GM12878 (cell line): ENCODE measurements around the gene GDF15. TPM values are rescaled to one million over a fixed set of nuclear protein-coding genes. Genes with fewer than 3 reads are reported as not detected.

ENCODE experiments used
- BACH1 ChIP-seq: fragments of 450-650 bp; IDR thresholded peaks from 2 replicates; pipeline ENCODE4 v1.6.1; 2017; ENCODE audit warnings: mild to moderate bottlenecking, borderline replicate concordance
- BCL11A ChIP-seq: IDR thresholded peaks from 2 replicates; pipeline ENCODE4 v1.6.1; 2011; ENCODE audit warnings: low read depth, low read length
- FOXM1 ChIP-seq: IDR thresholded peaks from 2 replicates; pipeline ENCODE4 v1.6.1; 2012; ENCODE audit warnings: low read depth, mild to moderate bottlenecking, inconsistent platforms, low read length, moderate library complexity
- GABPA ChIP-seq: IDR thresholded peaks from 2 replicates; pipeline ENCODE4 v1.6.1; 2014; ENCODE audit warnings: antibody characterized with exemption, low read depth, mild to moderate bottlenecking, inconsistent platforms
- NR2C2 ChIP-seq: IDR thresholded peaks from 2 replicates; pipeline ENCODE4 v1.6.1; 2011; ENCODE audit warnings: borderline replicate concordance, low read depth; ENCODE audit not compliant: control insufficient read depth, insufficient read length
- NR2F1 ChIP-seq: fragments of 450-650 bp; conservative IDR thresholded peaks from 2 replicates; pipeline ENCODE4 v1.6.1; 2017; ENCODE audit warnings: mild to moderate bottlenecking
- POLR2AphosphoS5 ChIP-seq: IDR thresholded peaks from 2 replicates; pipeline ENCODE4 v1.6.1; 2011; ENCODE audit warnings: mild to moderate bottlenecking, low read length, inconsistent platforms
- SIN3A ChIP-seq: IDR thresholded peaks from 2 replicates; pipeline ENCODE4 v1.6.1; 2012; ENCODE audit warnings: low read depth, low read length, improper control_type of control experiment
- TARDBP ChIP-seq: IDR thresholded peaks from 2 replicates; pipeline ENCODE4 v1.6.1; 2016; ENCODE audit warnings: borderline replicate concordance
- ZNF217 ChIP-seq: fragments of 450-650 bp; IDR thresholded peaks from 2 replicates; pipeline ENCODE4 v1.6.1; 2017; ENCODE audit warnings: antibody characterized with exemption, mild to moderate bottlenecking
- polyA plus RNA-seq, 11 experiments: library from polyadenylated mRNA; depleted of rRNA in 4 of 11; unstranded in 6 of 11; stranded (reverse) in 5 of 11; fragments of >200 nt; fragmentation: Nextera tagmentation in 4 of 11; fragmentation: Illumina TruSeq in 1 of 11; extraction: Ambion mirVana in 4 of 11; extraction: Trizol in 1 of 11; gene quantifications; 1 replicate in 1 of 11; 2 replicates in 10 of 11; pipeline versions ENCODE4 v1.2.1 to v1.2.3, GENCODE V29; 2011 to 2016; ENCODE audit warnings: inconsistent platforms in 2 of 11, missing spikeins in 2 of 11, low read depth in 1 of 11
- total RNA-seq, 4 experiments: library from RNA; depleted of rRNA in 3 of 4; stranded (reverse); fragments of >200 nt in 3 of 4; fragmentation: Illumina TruSeq in 1 of 4; extraction: Trizol in 1 of 4; gene quantifications; 2 replicates each; pipeline versions ENCODE4 v1.2.1 to v1.2.3, GENCODE V29; 2013 to 2021
- TF ChIP-seq, protein P1 (sequence below): IDR thresholded peaks from 2 replicates; pipeline ENCODE4 v1.6.1; 2012; ENCODE audit warnings: low read depth, low read length, improper control_type of control experiment
- TF ChIP-seq, protein P2 (sequence below): IDR thresholded peaks from 2 replicates; pipeline ENCODE4 v1.6.1; 2011; ENCODE audit warnings: low read depth, low read length, improper control_type of control experiment, borderline replicate concordance
- TF ChIP-seq, protein P3 (sequence below): IDR thresholded peaks from 2 replicates; pipeline ENCODE4 v1.6.1; 2012; ENCODE audit warnings: improper control_type of control experiment, low read depth, low read length; ENCODE audit not compliant: insufficient replicate concordance
- TF ChIP-seq, protein P4 (sequence below): fragments of 450-650 bp; IDR thresholded peaks from 2 replicates; pipeline ENCODE4 v1.6.1; 2017; ENCODE audit warnings: low read depth, mild to moderate bottlenecking, moderate library complexity
- TF ChIP-seq, protein P5 (sequence below): fragments of 450-650 bp; IDR thresholded peaks from 2 replicates; pipeline ENCODE4 v1.6.1; 2016; ENCODE audit warnings: mild to moderate bottlenecking

GDF15 gene
- total and polyA plus RNA-seq, 10 of the 15 experiments (the other 5 are each of a cell fraction or from before 2014, with no cell fraction given) = 0.11 to 3.6 (median 1.6) TPM; not detected in 1

DNA sequence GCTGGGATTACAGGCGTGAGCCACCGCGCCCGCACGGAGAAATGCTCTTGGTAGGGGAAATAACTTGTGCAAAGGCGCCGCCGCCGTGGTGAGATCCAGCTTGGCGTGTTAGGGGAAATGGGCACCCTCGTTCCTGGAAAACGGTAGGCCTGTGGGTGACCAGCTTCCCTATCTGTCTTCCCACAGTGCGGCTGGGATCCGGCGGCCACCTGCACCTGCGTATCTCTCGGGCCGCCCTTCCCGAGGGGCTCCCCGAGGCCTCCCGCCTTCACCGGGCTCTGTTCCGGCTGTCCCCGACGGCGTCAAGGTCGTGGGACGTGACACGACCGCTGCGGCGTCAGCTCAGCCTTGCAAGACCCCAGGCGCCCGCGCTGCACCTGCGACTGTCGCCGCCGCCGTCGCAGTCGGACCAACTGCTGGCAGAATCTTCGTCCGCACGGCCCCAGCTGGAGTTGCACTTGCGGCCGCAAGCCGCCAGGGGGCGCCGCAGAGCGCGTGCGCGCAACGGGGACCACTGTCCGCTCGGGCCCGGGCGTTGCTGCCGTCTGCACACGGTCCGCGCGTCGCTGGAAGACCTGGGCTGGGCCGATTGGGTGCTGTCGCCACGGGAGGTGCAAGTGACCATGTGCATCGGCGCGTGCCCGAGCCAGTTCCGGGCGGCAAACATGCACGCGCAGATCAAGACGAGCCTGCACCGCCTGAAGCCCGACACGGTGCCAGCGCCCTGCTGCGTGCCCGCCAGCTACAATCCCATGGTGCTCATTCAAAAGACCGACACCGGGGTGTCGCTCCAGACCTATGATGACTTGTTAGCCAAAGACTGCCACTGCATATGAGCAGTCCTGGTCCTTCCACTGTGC, 2.4 kb downstream of the GDF15 start (continued):
- TF ChIP-seq, protein P1, sequence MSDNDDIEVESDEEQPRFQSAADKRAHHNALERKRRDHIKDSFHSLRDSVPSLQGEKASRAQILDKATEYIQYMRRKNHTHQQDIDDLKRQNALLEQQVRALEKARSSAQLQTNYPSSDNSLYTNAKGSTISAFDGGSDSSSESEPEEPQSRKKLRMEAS = peak; percentile 82
- TF ChIP-seq BACH1 (peak; percentile 80), NR2F1 (peak; percentile 47; the same call in 1 of the 2 replicates), GABPA (no peak), SIN3A (no peak), POLR2AphosphoS5 (no peak), ZNF217 (no peak), BCL11A (no peak), TARDBP (0 out of 2 replicates have a peak, but pooled peaks have one; percentile 50), NR2C2 (no peak), FOXM1 (no peak)
- TF ChIP-seq, protein P2, sequence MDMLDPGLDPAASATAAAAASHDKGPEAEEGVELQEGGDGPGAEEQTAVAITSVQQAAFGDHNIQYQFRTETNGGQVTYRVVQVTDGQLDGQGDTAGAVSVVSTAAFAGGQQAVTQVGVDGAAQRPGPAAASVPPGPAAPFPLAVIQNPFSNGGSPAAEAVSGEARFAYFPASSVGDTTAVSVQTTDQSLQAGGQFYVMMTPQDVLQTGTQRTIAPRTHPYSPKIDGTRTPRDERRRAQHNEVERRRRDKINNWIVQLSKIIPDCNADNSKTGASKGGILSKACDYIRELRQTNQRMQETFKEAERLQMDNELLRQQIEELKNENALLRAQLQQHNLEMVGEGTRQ = no peak
- TF ChIP-seq, protein P3, sequence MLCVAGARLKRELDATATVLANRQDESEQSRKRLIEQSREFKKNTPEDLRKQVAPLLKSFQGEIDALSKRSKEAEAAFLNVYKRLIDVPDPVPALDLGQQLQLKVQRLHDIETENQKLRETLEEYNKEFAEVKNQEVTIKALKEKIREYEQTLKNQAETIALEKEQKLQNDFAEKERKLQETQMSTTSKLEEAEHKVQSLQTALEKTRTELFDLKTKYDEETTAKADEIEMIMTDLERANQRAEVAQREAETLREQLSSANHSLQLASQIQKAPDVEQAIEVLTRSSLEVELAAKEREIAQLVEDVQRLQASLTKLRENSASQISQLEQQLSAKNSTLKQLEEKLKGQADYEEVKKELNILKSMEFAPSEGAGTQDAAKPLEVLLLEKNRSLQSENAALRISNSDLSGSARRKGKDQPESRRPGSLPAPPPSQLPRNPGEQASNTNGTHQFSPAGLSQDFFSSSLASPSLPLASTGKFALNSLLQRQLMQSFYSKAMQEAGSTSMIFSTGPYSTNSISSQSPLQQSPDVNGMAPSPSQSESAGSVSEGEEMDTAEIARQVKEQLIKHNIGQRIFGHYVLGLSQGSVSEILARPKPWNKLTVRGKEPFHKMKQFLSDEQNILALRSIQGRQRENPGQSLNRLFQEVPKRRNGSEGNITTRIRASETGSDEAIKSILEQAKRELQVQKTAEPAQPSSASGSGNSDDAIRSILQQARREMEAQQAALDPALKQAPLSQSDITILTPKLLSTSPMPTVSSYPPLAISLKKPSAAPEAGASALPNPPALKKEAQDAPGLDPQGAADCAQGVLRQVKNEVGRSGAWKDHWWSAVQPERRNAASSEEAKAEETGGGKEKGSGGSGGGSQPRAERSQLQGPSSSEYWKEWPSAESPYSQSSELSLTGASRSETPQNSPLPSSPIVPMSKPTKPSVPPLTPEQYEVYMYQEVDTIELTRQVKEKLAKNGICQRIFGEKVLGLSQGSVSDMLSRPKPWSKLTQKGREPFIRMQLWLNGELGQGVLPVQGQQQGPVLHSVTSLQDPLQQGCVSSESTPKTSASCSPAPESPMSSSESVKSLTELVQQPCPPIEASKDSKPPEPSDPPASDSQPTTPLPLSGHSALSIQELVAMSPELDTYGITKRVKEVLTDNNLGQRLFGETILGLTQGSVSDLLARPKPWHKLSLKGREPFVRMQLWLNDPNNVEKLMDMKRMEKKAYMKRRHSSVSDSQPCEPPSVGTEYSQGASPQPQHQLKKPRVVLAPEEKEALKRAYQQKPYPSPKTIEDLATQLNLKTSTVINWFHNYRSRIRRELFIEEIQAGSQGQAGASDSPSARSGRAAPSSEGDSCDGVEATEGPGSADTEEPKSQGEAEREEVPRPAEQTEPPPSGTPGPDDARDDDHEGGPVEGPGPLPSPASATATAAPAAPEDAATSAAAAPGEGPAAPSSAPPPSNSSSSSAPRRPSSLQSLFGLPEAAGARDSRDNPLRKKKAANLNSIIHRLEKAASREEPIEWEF = no peak
- TF ChIP-seq, protein P4, sequence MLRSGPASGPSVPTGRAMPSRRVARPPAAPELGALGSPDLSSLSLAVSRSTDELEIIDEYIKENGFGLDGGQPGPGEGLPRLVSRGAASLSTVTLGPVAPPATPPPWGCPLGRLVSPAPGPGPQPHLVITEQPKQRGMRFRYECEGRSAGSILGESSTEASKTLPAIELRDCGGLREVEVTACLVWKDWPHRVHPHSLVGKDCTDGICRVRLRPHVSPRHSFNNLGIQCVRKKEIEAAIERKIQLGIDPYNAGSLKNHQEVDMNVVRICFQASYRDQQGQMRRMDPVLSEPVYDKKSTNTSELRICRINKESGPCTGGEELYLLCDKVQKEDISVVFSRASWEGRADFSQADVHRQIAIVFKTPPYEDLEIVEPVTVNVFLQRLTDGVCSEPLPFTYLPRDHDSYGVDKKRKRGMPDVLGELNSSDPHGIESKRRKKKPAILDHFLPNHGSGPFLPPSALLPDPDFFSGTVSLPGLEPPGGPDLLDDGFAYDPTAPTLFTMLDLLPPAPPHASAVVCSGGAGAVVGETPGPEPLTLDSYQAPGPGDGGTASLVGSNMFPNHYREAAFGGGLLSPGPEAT = no peak
- TF ChIP-seq, protein P5, sequence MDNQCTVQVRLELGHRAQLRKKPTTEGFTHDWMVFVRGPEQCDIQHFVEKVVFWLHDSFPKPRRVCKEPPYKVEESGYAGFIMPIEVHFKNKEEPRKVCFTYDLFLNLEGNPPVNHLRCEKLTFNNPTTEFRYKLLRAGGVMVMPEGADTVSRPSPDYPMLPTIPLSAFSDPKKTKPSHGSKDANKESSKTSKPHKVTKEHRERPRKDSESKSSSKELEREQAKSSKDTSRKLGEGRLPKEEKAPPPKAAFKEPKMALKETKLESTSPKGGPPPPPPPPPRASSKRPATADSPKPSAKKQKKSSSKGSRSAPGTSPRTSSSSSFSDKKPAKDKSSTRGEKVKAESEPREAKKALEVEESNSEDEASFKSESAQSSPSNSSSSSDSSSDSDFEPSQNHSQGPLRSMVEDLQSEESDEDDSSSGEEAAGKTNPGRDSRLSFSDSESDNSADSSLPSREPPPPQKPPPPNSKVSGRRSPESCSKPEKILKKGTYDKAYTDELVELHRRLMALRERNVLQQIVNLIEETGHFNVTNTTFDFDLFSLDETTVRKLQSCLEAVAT = no peak; the same call in 1 of the 2 replicates
